ENCODE results near the gene ATXN7L3.

- peak; percentile 50; the same call in 1 of the 2 replicates for TF ChIP-seq TAF1 (IDR thresholded peaks at IDR 0.05; ENCODE audit: borderline replicate concordance, insufficient read depth, low read length)
- no peak for TF ChIP-seq POLR2AphosphoS5 (IDR thresholded peaks at IDR 0.05; ENCODE audit: low read depth, low read length)
Measured at GRCh38 chr17:44198721-44199552, 747 bp downstream of the ATXN7L3 start.

Measured in PFSK-1 (cell line).